ENCODE results near the gene AHCY.
"Not testable (repeated sequence)": the region's sequence is repeated elsewhere in the genome, so short reads cannot be mapped to it uniquely, and the experiment has no call there.

Gene AHCY

GRCh38 chr20:34252431-34253086, 50.6 kb downstream of the AHCY start:
- not testable (repeated sequence) for DNase-seq

GRCh38 chr20:34251619-34252018, 51.5 kb downstream of the AHCY start:
- no peak for DNase-seq

GRCh38 chr20:34250005-34250404, 53.1 kb downstream of the AHCY start:
- no peak for DNase-seq

- no peak for DNase-seq
Measured at GRCh38 chr20:34249291-34249690, 53.9 kb downstream of the AHCY start.

GRCh38 chr20:34246126-34246626, 57.0 kb downstream of the AHCY start:
- DNase-seq = no peak

GRCh38 chr20:34243377-34243776, 59.8 kb downstream of the AHCY start:
- no peak for DNase-seq

- no peak for DNase-seq
Measured at GRCh38 chr20:34242879-34243278, 60.3 kb downstream of the AHCY start.

GRCh38 chr20:34242015-34242414, 61.1 kb downstream of the AHCY start:
- DNase-seq = not testable (repeated sequence)

- DNase-seq = no peak
Measured at GRCh38 chr20:34240693-34241615, 62.2 kb downstream of the AHCY start, which contains the start of gene ASIP. Gene ASIP (plus strand): TSS chr20:34241423. CDS start chr20:34260375, 18,952 bp downstream.

GRCh38 chr20:34240121-34240520, 63.0 kb downstream of the AHCY start:
- no peak for DNase-seq

GRCh38 chr20:34237942-34238341, 65.2 kb downstream of the AHCY start:
- no peak for DNase-seq

- no peak for DNase-seq
Measured at GRCh38 chr20:34235875-34236274, 67.3 kb downstream of the AHCY start.

GRCh38 chr20:34233687-34234086, 69.5 kb downstream of the AHCY start:
- no peak for DNase-seq

- no peak for DNase-seq
Measured at GRCh38 chr20:34232494-34233087, 70.6 kb downstream of the AHCY start.

- DNase-seq = no peak
Measured at GRCh38 chr20:34231634-34232033, 71.5 kb downstream of the AHCY start.

Data from stimulated activated CD4-positive, alpha-beta T cell treated with anti-CD3 and anti-CD28 coated beads, Interleukin-4, amount 100 ng/mL, for 1 hour (primary cell).